HG02763 (cell line): ENCODE results near the gene GSN.

Experiments used
- ATAC-seq: cut with Tn5 transposase; IDR thresholded peaks from one replicate; pipeline ENCODE4 v1.9.1; 2021; ENCODE audit warnings: mild to moderate bottlenecking, moderate library complexity; ENCODE audit not compliant: unreplicated experiment

GSN gene

GRCh38 chr9:121302341-121302740, 34.4 kb downstream of the GSN start:
- ATAC-seq = no peak

GRCh38 chr9:121302786-121303185, 34.8 kb downstream of the GSN start:
- ATAC-seq = no peak

DNA sequence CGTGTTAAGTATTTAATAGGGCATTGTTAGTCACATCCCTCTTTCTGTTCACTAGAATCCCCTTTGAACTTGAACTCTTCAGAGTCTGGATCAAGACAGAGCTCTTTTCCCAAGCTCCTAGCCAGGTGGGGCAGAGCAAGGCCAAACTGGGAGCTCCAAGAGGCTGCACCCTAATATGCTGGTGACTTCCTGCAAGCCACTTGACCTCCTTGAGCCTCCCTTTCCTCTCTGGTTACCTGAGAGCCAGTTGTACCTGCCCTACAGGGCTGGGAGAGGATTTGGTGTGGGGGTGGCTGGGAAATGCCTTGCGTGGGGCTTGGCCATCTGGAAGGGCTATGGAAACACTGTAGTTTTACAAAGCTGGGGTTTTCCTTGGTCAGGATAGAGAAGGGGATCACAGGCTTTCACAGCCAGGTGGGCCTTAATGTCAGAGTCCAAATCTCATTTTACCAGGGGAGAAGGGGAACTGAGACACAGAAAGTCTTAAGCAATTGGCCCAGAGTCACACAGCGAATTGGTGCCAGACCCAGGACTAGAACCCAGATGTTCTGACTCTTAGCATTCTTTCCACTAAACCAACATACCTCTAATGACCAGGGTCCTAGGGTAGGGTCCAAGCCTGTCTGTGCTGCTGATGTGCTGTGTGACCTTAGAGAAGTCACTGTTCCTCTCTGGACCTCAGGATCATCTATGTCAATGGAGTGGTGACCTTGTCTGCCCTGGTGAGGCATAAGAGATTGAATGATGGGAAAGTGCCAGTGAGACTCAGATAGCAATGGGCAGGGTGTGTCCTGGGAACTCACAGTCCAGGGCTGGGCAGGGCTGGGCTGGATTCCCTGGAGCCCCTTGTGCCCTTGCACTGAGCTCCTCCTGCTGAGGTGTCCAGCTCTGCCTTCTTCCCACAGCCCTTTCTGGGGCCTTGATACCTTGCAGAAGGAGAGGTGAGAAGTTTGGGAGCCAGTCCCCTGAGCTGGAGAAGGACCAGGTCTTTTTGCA, 35.8 kb downstream of the GSN start:
- no peak for ATAC-seq

DNA sequence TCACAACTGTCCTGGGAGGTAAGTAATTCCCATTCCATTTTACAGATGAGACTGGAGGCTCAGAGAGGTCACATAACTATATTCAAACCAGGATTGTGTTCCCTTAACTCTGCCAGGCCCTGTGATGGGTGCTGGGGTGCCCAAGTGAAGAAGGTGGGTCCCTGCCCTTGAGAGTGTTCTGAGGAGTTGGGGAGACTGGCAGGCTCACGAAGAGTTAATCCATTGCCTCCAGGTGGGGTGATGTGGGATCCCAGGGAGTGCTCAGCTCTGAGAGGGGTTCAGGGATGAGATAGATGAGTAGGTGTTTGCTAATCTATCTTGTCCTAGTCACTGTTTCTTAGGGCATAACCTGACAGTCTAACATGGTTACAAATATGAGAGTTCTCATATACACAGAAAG, 36.7 kb downstream of the GSN start:
- ATAC-seq = no peak

- ATAC-seq = no peak
Observed at GRCh38 chr9:121305269-121305994, 37.5 kb downstream of the GSN start.

- no peak for ATAC-seq
Observed at GRCh38 chr9:121307976-121308375, 40.0 kb downstream of the GSN start.

GRCh38 chr9:121308765-121309164, 40.8 kb downstream of the GSN start:
- no peak for ATAC-seq

DNA sequence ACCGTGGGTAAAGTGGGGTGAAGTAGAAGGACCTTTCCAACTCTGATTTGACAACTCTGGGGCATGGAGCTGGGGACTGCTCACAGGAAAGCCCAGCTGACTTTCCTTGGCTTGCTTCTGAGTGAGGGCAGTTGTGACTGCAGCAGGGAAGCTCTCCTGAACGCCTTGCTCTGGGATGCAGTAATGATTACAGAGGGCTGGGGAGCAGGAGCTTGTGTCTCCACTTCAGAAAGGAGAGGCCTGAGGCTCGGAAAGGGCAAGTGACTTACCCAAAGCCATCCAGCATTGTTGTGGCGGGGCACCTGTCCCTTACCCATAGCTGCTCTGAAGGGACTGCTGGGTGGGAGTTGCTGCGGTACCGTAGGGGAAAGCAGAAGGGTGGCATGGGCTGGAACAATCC, 41.2 kb downstream of the GSN start:
- no peak for ATAC-seq

- ATAC-seq = no peak
Observed at GRCh38 chr9:121309833-121310425, 42.0 kb downstream of the GSN start.

- ATAC-seq = no peak
Observed at GRCh38 chr9:121310571-121310970, 42.6 kb downstream of the GSN start.

DNA sequence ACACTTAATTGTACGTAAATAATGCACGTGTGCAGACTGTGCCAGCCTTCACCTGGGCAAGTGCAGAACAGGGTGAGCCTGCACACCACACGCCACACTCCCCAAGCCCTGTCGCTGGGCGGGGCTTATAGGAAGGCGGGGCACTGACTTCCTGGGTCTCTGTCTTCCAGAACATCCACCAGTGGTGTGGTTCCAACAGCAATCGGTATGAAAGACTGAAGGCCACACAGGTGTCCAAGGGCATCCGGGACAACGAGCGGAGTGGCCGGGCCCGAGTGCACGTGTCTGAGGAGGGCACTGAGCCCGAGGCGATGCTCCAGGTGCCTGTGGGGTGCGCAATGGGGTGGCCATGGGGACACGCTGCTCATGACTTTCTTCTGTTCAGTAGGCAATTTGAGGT, 44.2 kb downstream of the GSN start:
- ATAC-seq = no peak

DNA sequence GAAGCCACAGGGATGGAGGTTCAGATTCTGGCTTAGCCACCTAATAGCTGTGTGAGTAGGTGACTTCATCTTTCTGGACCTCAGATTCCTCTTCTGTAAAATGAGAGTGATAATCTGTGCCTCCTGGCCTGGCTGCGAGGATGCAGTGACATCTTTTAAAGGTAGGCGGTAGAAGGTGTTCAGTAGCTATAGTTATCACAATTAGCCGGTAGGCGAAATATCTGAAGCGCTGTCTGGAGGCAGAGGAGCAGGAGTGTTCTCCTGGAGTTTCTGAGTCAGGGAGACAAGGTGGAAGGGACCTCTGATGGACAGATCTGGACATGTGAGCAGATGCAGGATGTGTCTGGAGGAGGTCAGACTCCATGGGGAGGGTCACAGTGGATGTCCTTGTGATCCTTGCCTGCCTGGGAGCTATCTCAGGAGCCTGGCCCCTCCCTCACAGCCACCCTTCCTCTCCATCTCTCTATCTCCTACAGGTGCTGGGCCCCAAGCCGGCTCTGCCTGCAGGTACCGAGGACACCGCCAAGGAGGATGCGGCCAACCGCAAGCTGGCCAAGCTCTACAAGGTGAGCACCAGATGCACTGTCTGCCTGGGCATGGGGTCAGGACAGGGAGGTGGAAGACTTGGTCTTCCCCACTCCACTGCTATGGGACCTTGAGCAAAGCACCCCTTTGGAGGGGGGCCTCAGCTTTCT, 45.6 kb downstream of the GSN start:
- no peak for ATAC-seq

GRCh38 chr9:121316378-121316777, 48.4 kb downstream of the GSN start:
- no peak for ATAC-seq

DNA sequence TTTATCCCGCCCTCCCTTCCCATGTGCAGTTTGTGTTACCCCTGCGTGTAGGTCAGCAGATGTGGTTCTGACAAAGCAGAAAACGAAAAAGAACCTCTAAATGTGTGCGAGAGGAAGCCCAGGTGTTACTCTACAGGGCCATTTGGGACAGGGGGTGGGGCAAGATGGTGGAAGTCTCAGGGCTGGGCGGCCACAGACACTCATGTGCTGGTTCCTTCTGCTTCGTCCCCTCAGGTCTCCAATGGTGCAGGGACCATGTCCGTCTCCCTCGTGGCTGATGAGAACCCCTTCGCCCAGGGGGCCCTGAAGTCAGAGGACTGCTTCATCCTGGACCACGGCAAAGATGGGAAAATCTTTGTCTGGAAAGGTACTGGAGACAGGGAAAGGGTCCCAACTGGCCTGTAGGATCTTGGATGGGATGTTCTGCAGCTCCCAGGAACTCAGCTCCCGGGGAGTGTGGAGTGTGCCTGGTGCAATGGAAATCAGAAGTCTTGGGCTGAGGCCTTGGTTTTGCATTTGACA, 49.0 kb downstream of the GSN start:
- no peak for ATAC-seq

DNA sequence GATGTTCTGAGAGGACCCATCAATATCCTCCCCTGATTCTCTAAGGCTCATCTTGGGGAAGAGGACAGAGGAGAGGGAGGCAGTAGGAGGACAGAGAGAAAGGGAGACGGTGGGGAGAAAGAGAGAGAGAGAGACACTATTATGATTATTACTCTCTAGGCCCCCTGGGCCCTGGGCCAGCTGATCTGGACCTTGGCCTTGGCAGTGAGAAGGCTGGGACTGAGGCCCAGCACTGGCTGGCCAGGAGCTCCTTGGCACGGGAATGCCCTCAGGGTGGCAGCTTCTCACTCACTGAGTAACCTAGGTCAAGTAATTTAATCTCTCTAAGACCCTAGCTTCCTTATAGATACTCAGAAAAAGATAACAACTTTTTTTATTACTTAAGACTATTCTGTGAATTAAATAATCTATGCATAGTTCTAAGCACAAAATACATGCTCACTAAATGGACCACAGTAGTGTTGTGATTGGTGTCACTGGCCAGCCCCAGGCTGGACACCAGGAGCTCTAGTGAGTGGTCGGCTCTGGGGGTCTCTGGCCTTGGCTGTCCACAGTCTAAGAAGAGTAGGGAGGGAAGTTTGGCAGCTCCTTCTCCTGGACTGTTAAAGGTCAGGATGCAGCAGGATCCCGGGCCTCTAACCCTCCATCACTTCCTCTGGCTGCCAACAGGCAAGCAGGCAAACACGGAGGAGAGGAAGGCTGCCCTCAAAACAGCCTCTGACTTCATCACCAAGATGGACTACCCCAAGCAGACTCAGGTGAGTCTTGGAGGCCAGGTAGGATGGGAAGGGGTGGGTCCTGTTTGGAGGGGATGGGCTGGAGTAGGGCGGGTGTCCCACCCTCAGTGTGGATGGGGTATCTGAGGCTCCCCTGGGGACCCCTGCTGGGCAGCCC, 50.0 kb downstream of the GSN start:
- no peak for ATAC-seq

DNA sequence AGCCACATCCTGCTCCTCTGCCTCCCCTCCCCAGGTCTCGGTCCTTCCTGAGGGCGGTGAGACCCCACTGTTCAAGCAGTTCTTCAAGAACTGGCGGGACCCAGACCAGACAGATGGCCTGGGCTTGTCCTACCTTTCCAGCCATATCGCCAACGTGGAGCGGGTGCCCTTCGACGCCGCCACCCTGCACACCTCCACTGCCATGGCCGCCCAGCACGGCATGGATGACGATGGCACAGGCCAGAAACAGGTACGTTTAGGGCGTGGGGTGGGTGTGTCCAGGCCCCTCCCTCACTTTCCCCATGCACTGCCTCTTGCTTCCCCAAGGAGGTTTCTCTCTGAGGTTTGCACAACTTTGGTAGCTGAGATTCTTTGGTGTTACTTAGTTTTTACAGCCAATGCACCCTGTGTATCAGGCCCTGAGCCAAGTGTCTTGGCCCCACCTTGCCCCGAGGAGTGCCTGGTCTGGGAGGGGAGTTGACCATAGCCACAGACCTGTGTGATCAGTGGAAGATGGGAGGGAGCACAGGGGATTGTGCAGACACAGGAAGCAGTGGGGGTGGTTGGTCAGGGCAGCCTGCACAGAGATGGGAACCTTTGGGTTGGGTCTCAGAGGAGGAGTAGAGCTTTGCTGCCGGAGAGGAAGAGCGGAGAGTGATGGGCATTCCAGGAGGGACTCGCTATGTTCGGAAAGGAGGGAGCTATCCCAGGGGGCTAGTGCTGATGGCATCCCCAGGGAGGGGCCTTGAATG, 50.8 kb downstream of the GSN start:
- no peak for ATAC-seq

DNA sequence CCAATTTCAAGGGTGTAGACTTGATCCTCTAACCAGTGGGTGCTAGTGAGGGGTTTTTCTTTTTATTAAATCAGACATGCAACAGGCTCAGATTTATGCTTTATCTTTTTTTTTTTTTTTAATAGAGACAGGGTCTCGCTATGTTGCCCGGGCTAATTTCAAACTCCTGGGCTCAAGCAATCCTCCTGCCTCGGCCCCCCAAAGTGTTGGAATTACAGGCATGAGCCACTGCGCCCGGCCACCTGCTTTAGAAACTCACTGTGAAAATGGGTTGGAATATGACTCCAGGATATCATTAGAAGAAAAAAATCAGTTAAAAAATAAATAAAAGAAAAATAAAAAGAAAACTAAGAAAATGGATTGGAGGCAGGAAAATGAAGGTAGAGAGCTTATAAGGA, 51.4 kb downstream of the GSN start:
- no peak for ATAC-seq

- ATAC-seq = no peak
Observed at GRCh38 chr9:121321016-121321503, 53.1 kb downstream of the GSN start.
